Mesendoderm (in vitro differentiated cells): ENCODE results near the gene PLPP1.
"Not testable (repeated sequence)": the region's sequence is repeated elsewhere in the genome, so short reads cannot be mapped to it uniquely, and the experiment has no call there.

ENCODE experiments used
- DNase-seq: peaks from one replicate; pipeline ENCODE4 v3.0.0; 2013
- H2AK5ac ChIP-seq: 2 replicates; pipeline ENCODE4 v1.6.1; 2013; ENCODE audit warnings: low read length, inconsistent platforms
- H2BK120ac ChIP-seq: 2 replicates; pipeline ENCODE4 v1.6.1; 2013; ENCODE audit warnings: low read depth, mild to moderate bottlenecking, low read length, moderate library complexity, mixed read lengths
- H2BK15ac ChIP-seq: replicated peaks from 2 replicates; pipeline ENCODE4 v1.6.1; 2013; ENCODE audit warnings: low read depth, mild to moderate bottlenecking, moderate library complexity
- H2BK5ac ChIP-seq: 2 replicates; pipeline ENCODE4 v1.6.1; 2013; ENCODE audit warnings: low read length, inconsistent platforms
- H3K18ac ChIP-seq: 2 replicates; pipeline ENCODE4 v1.6.1; 2013; ENCODE audit warnings: mild to moderate bottlenecking, low read length, mixed read lengths
- H3K23ac ChIP-seq: one replicate; pipeline ENCODE4 v1.6.1; 2013; ENCODE audit warnings: low read length
- H3K27ac ChIP-seq: 2 replicates; pipeline ENCODE4 v1.5.1; 2013; ENCODE audit warnings: low read depth, mild to moderate bottlenecking, inconsistent platforms, low read length, moderate library complexity
- H3K27me3 ChIP-seq: 2 replicates; pipeline ENCODE4 v1.6.1; 2013; ENCODE audit warnings: low read length, control low read depth, mild to moderate bottlenecking, inconsistent platforms; ENCODE audit not compliant: insufficient read depth, poor library complexity
- H3K36me3 ChIP-seq: 2 replicates; pipeline ENCODE4 v1.6.1; 2013; ENCODE audit warnings: low read length, inconsistent platforms; ENCODE audit not compliant: control insufficient read depth, insufficient read depth
- H3K4ac ChIP-seq: one replicate; pipeline ENCODE4 v1.6.1; 2013; ENCODE audit warnings: low read depth, mild to moderate bottlenecking, low read length, moderate library complexity
- H3K4me1 ChIP-seq: 2 replicates; pipeline ENCODE4 v1.6.1; 2013; ENCODE audit warnings: low read depth, low read length, inconsistent platforms; ENCODE audit not compliant: control insufficient read depth
- H3K4me2 ChIP-seq: 2 replicates; pipeline ENCODE4 v1.6.1; 2013; ENCODE audit warnings: low read length
- H3K4me3 ChIP-seq: 2 replicates; pipeline ENCODE4 v1.5.1; 2013; ENCODE audit warnings: mild to moderate bottlenecking, low read length
- H3K56ac ChIP-seq: one replicate; pipeline ENCODE4 v1.6.1; 2013; ENCODE audit warnings: low read length
- H3K79me1 ChIP-seq: 2 replicates; pipeline ENCODE4 v1.6.1; 2013; ENCODE audit warnings: low read length, inconsistent platforms
- H3K79me2 ChIP-seq: 2 replicates; pipeline ENCODE4 v1.6.1; 2013; ENCODE audit warnings: mild to moderate bottlenecking, low read length; ENCODE audit not compliant: control insufficient read depth, insufficient read depth
- H3K9ac ChIP-seq: 2 replicates; pipeline ENCODE4 v1.6.1; 2013; ENCODE audit warnings: low read length, inconsistent platforms
- H4K5ac ChIP-seq: one replicate; pipeline ENCODE4 v1.6.1; 2013; ENCODE audit warnings: low read length
- H4K8ac ChIP-seq: one replicate; pipeline ENCODE4 v1.6.1; 2013; ENCODE audit warnings: low read depth, mild to moderate bottlenecking, control low read depth, low read length, moderate library complexity
- WGBS: extraction: QIAGEN DNeasy Blood & Tissue Kit; methylation state at CpG from one replicate; pipeline ENCODE4 v1.1.7; 2013; ENCODE audit warnings: low lambda C conversion rate, missing lambda C conversion rate; ENCODE audit not compliant: insufficient coverage; ENCODE audit errors: extremely low coverage; 5-methylcytosine and 5-hydroxymethylcytosine counted together

Gene PLPP1

GRCh38 chr5:55537315-55537714 is 2.6 kb upstream of the PLPP1 start:
- H3K4me1 ChIP-seq, H2BK15ac ChIP-seq, DNase-seq, H3K27me3 ChIP-seq, H3K56ac ChIP-seq, H3K4ac ChIP-seq, H3K27ac ChIP-seq, H3K4me3 ChIP-seq, H4K5ac ChIP-seq, H3K9ac ChIP-seq, H4K8ac ChIP-seq, H3K79me1 ChIP-seq, H2BK5ac ChIP-seq, H3K4me2 ChIP-seq, H2BK120ac ChIP-seq, H3K18ac ChIP-seq, H3K23ac ChIP-seq, H3K36me3 ChIP-seq, H2AK5ac ChIP-seq: not testable (repeated sequence)
- no CpG with 5 or more reads among the region's 8 CpGs for WGBS
- peaks cover 18% of the 10 kb centered on the region for H3K79me2 ChIP-seq

GRCh38 chr5:55535199-55535905 is 588 bp upstream of the PLPP1 start:
- H3K23ac ChIP-seq, result no peak overlapping the region
- peaks cover 3% of the 10 kb centered on the region for H3K79me1 ChIP-seq
- H3K18ac ChIP-seq, result peak overlapping the region; percentile 88
- H3K4me3 ChIP-seq, result peak overlapping the region; percentile 64
- H3K4me2 ChIP-seq, result peak overlapping the region; percentile 74
- peak overlapping the region; percentile 80 for H3K9ac ChIP-seq
- no CpG with 5 or more reads among the region's 19 CpGs for WGBS
- peaks cover 1% of the 10 kb centered on the region for H3K4me1 ChIP-seq
- H2BK15ac ChIP-seq, result no peak overlapping the region
- peak; percentile 86 for DNase-seq
- H3K27ac ChIP-seq, result peak overlapping the region; percentile 85
- H3K4ac ChIP-seq, result peak overlapping the region; percentile 62
- no peak overlapping the region for H4K8ac ChIP-seq
- H3K27me3 ChIP-seq, result no peaks in the 10 kb centered on the region
- H3K36me3 ChIP-seq, result no peaks in the 10 kb centered on the region
- peaks cover 31% of the 10 kb centered on the region for H3K79me2 ChIP-seq
- no peak overlapping the region for H2BK120ac ChIP-seq
- H2AK5ac ChIP-seq, result no peak overlapping the region
- H4K5ac ChIP-seq, result no peak overlapping the region
- H3K56ac ChIP-seq, result peak overlapping the region; percentile 93
- H2BK5ac ChIP-seq, result peak overlapping the region; percentile 92

- DNase-seq, result peak; percentile 77
- peak overlapping the region; percentile 88 for H3K9ac ChIP-seq
- no peak overlapping the region for H2AK5ac ChIP-seq
- H4K5ac ChIP-seq, result no peak overlapping the region
- peak overlapping the region; percentile 78 for H3K4me2 ChIP-seq
- peak overlapping the region; percentile 94 for H3K27ac ChIP-seq
- H3K27me3 ChIP-seq, result no peaks in the 10 kb centered on the region
- H2BK5ac ChIP-seq, result no peak overlapping the region
- H4K8ac ChIP-seq, result no peak overlapping the region
- H3K4me3 ChIP-seq, result peak overlapping the region; percentile 66
- no peak overlapping the region for H3K18ac ChIP-seq
- WGBS, result no CpG with 5 or more reads among the region's 25 CpGs
- H3K79me2 ChIP-seq, result peaks cover 33% of the 10 kb centered on the region
- H2BK15ac ChIP-seq, result no peak overlapping the region
- H3K23ac ChIP-seq, result peak overlapping the region; percentile 26
- no peaks in the 10 kb centered on the region for H3K36me3 ChIP-seq
- peak overlapping the region; percentile 96 for H3K56ac ChIP-seq
- no peak overlapping the region for H3K4ac ChIP-seq
- peaks cover 1% of the 10 kb centered on the region for H3K4me1 ChIP-seq
- no peak overlapping the region for H2BK120ac ChIP-seq
- H3K79me1 ChIP-seq, result peaks cover 3% of the 10 kb centered on the region
Measured at GRCh38 chr5:55533521-55534435, 986 bp downstream of the PLPP1 start.

- H3K79me2 ChIP-seq, result peaks cover 48% of the 10 kb centered on the region
- no peak for DNase-seq
- H3K27me3 ChIP-seq, result no peaks in the 10 kb centered on the region
- no CpG with 5 or more reads among the region's 27 CpGs for WGBS
- no peak overlapping the region for H2BK5ac ChIP-seq
- no peak overlapping the region for H4K8ac ChIP-seq
- no peak overlapping the region for H3K27ac ChIP-seq
- H3K4me1 ChIP-seq, result peaks cover 1% of the 10 kb centered on the region
- no peaks in the 10 kb centered on the region for H3K36me3 ChIP-seq
- H3K4me2 ChIP-seq, result no peak overlapping the region
- no peak overlapping the region for H3K9ac ChIP-seq
- H2BK120ac ChIP-seq, result no peak overlapping the region
- no peak overlapping the region for H3K23ac ChIP-seq
- H3K56ac ChIP-seq, result peak overlapping the region; percentile 17
- H2BK15ac ChIP-seq, result no peak overlapping the region
- H2AK5ac ChIP-seq, result no peak overlapping the region
- no peak overlapping the region for H3K4me3 ChIP-seq
- H3K4ac ChIP-seq, result no peak overlapping the region
- no peak overlapping the region for H3K18ac ChIP-seq
- no peak overlapping the region for H4K5ac ChIP-seq
- peaks cover 12% of the 10 kb centered on the region for H3K79me1 ChIP-seq
Measured at GRCh38 chr5:55530669-55531068, 4.1 kb downstream of the PLPP1 start.

- no peak overlapping the region for H3K4me3 ChIP-seq
- H2BK15ac ChIP-seq, result no peak overlapping the region
- H3K9ac ChIP-seq, result no peak overlapping the region
- no peaks in the 10 kb centered on the region for H3K27me3 ChIP-seq
- H3K79me2 ChIP-seq, result peaks cover 27% of the 10 kb centered on the region
- H2BK120ac ChIP-seq, result no peak overlapping the region
- no peak overlapping the region for H3K4ac ChIP-seq
- H4K8ac ChIP-seq, result no peak overlapping the region
- no peak for DNase-seq
- no CpG with 5 or more reads among the region's 1 CpG for WGBS
- no peaks in the 10 kb centered on the region for H3K4me1 ChIP-seq
- no peaks in the 10 kb centered on the region for H3K36me3 ChIP-seq
- H3K4me2 ChIP-seq, result no peak overlapping the region
- H2AK5ac ChIP-seq, result no peak overlapping the region
- H4K5ac ChIP-seq, result no peak overlapping the region
- H3K56ac ChIP-seq, result no peak overlapping the region
- no peak overlapping the region for H3K18ac ChIP-seq
- no peak overlapping the region for H2BK5ac ChIP-seq
- peaks cover 12% of the 10 kb centered on the region for H3K79me1 ChIP-seq
- no peak overlapping the region for H3K23ac ChIP-seq
- H3K27ac ChIP-seq, result no peak overlapping the region
Measured at GRCh38 chr5:55524816-55525215, 9.9 kb downstream of the PLPP1 start.
